IPS-NIHi11 (cell line): ENCODE results near the gene CCR8.
A peak's percentile ranks its signal among the peaks of the same experiment; 100 is the strongest.
"Not testable (repeated sequence)": the region's sequence is repeated elsewhere in the genome, so short reads cannot be mapped to it uniquely, and the experiment has no call there.

Experiments
- DNase-seq: peaks from one replicate; pipeline ENCODE4 v3.0.0; 2012; ENCODE audit warnings: mixed read lengths, low spot score

Gene CCR8

GRCh38 chr3:39315420-39315819 lies 14.1 kb upstream of the CCR8 start:
- DNase-seq: no peak

GRCh38 chr3:39317571-39318169 lies 11.8 kb upstream of the CCR8 start:
- DNase-seq: no peak

GRCh38 chr3:39318301-39318700 lies 11.2 kb upstream of the CCR8 start:
- DNase-seq: no peak

DNA sequence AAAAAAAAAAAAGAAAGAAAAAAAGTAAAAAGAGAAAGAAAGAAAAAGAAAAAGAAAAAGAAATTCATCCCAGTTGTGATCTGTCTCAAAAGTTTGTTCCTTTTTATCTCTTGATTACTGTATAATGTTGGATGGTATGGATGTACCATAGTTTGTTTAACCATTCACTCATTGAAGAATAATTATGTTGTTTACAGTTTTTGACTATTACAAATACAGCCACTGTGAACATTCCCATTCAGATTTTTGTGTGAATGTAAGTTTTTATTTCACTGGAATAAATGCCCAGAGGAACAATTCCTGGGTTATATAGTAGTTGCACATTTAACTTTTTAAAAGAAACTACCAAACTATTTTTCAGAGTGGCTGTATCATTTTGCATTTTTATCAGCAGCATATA lies 10.3 kb upstream of the CCR8 start:
- DNase-seq: no peak

DNA sequence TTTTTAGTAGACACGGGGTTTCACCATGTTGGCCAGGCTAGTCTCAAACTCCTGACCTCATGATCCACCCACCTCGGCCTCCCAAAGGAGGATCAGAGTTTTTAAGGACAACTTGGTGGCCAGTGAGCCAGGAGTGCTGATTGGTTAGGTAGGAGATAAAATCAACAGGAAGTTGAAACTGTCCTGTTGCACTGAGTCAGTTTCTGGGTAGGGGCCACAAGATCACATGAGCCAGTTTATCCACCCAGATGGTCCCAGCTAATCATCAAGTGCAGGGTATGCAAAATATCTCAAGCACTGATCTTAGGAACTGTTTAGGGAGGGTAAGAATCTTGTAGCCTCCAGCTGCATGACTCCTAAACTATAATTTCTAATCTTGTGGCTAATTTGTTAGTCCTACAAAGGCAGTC lies 7.9 kb upstream of the CCR8 start:
- not testable (repeated sequence) for DNase-seq

DNA sequence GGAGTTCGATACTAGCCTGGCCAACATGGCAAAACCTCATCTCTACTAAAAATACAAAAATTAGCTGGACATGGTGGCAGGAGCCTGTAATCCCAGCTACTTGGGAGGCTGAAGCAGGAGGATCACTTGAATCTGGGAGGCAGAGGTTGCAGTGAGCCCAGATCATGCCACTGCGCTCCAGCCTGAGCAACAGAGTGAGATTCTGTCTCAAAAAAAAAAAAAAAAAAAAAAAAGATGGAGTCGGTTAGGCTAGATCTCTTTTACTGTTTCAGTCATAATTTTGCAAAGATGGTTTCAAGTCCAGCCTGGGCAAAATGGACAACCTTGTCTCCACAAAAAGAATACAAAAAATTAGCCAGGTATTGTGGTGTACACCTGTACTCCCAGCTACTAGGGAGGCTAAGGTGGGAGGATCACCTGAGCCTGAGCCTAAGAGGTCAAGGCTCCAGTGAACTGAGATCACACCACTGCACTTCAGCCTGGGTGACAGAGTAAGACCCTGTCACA lies 7.2 kb upstream of the CCR8 start:
- DNase-seq: not testable (repeated sequence)

DNA sequence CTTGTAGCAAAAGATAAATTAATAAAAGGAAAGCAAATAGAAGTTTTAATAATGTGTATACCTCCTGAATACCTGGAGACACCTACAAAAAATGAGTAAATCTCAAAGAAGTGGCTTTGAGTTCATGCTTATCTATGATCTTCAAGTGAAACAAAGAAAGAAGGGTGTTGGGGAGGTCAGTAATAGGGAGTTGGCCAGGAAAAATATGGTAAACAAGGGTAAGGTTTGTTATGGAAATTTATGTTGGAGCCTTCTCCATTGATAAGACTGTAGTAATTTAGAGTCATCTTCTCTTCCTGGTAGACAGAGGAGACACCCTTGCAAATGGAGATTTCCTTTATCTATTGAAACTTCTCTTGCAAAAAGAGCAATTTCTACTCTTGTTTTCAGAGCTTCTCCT lies 6.6 kb upstream of the CCR8 start:
- DNase-seq: no peak

DNA sequence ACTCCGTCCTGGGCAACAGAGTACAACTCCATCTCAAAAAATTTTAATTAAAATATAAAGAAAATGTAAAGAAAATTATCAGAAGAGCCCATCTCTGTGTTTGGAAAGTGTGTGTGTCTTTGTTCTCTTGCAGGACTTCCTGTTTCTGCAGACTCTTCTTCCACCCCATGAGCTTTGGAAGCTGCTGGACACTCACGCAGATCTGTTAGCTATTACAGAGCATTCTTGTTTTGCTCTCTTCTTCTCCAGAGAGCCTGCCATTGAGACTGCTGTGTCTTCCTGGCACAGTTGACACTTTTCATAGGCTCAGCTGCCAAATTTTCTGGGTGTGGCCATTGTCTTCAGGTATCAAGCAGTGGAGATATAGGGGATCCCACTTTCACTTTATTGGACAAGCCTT lies 6.0 kb upstream of the CCR8 start:
- DNase-seq: no peak

GRCh38 chr3:39325236-39325635 lies 4.3 kb upstream of the CCR8 start:
- no peak for DNase-seq

GRCh38 chr3:39327053-39327745 lies 2.3 kb upstream of the CCR8 start:
- DNase-seq: no peak

- DNase-seq: no peak
Measured at GRCh38 chr3:39327746-39328349, 1.7 kb upstream of the CCR8 start.

DNA sequence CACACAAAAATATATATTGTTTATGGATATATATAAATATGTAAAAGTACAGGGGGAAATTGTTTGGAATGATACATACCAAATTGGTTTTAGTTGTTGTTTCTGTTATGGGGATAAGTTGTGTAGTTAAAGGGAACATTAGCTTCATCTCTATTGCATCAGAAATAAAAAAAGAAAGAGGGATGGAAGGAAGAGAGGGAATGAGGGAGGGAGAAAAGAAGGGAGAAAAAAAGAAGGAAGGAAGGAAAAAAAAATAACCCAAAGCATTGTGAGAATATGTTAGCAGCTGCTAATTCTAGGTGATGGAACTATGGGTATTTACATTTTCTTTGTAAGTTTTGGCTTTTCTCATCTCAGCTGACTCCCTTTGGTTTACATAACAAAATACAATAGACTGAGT lies 1.3 kb downstream of the CCR8 start:
- DNase-seq: no peak

GRCh38 chr3:39332525-39332924 lies 3.0 kb downstream of the CCR8 start:
- DNase-seq: no peak

DNA sequence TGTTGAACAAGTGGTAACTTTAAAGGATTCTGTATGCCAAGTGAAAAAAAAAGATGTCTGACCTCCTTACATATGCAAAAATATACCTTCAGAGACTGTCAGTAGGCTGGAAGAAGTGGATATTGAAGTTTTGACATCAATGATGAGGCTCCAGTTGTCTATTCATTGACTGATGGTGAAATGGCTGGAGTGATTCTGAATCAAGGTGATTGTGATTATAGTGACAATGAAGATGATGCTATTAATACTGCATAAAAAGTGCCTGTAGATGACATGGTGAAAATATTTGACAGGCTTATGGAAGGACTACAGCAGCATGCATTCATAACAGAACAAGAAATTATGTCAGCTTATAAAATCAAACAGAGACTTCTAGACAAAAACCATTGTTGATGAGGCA lies 4.1 kb downstream of the CCR8 start:
- no peak for DNase-seq

- DNase-seq: no peak
Measured at GRCh38 chr3:39334205-39334604, 4.7 kb downstream of the CCR8 start.

GRCh38 chr3:39338201-39338600 lies 8.7 kb downstream of the CCR8 start:
- no peak for DNase-seq

- no peak for DNase-seq
Measured at GRCh38 chr3:39339086-39339485, 9.6 kb downstream of the CCR8 start.

GRCh38 chr3:39343076-39343717 lies 13.7 kb downstream of the CCR8 start:
- DNase-seq: no peak

- DNase-seq: no peak
Measured at GRCh38 chr3:39343760-39344159, 14.3 kb downstream of the CCR8 start.

GRCh38 chr3:39344746-39345344 lies 15.3 kb downstream of the CCR8 start:
- no peak for DNase-seq

DNA sequence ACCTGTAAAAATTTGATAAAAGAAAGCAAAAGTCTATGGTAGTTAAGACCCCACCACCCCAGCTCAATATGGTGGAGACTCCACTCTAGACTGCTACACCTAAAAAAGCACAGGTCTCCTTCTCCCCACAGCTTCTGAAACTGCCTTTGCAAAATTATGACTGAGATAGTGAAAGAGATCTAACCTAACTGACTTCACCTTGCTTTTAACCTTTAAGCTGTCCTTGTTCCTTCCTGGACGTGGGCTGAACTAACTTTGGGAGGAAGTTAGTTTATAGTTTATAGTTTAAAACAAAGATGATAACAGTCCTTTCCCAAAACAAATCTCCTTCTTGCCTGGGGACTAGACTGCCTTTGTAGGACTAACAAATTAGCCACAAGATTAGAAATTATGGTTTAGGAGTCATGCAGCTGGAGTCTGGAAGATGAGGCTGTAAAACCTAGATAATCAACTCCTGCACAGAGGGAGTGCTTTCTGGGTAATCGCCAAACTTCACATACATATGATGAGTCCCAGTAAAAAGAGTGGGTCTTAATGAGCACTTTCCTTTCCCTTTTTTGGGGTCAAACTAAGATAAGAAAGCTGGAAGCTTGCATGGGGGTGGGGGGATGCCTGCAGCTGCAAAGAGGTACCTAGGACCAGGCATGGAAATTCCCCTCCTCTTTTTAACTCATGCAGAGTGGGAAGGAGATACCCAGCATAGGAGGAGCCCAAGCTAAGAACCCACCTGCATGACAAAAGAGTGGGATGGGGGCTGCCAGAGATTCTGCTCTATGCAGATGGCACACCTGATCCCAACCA lies 17.5 kb downstream of the CCR8 start:
- peak; percentile 18 for DNase-seq

DNA sequence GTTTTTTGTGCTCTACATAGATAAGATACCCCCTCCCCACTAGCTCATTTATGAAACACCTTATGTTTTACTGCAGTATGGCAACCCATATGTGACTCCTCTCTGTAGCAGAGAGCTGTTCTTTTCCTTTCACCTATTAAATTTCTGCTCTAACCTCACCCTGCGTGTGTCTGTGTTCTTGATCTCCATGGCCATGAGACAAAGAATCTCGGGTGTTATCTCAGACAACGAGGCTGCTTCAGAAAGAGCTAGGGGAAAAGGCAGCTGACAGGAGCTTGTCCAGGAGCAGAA lies 18.0 kb downstream of the CCR8 start:
- DNase-seq: no peak
